ENCODE measurements around the gene DNAH1. TPM values are rescaled to one million over a fixed set of nuclear protein-coding genes. Genes with fewer than 3 reads are reported as not detected.

DNAH1 gene
- total RNA-seq, 1 donor from 2014 or later, result 8.2 TPM

- Mint-ChIP-seq H3K4me3 (no peak overlapping the region), H3K9me3 (no peaks in the 10 kb centered on the region), H3K4me1 (peaks cover 18% of the 10 kb centered on the region), H3K27me3 (ENCODE audit: low read depth) (no peaks in the 10 kb centered on the region), H3K27ac (peak overlapping the region; percentile 21), H3K36me3 (no peaks in the 10 kb centered on the region)
- no peak for TF ChIP-seq CTCF (IDR thresholded peaks at IDR 0.05; ENCODE audit: unreplicated experiment)
- DNase-seq (ENCODE audit: low spot score in 2 of 2, unreplicated experiment in 2 of 2), result no peak
These were observed 131.6 kb downstream of the DNAH1 start for GRCh38 chr3:52447512-52448355.

Small RNA genes lying within 50 kb of the gene (microRNA-seq; reads per million reads assigned to microRNA genes)
- 69.8 reads per million, percentile 59 among the genes with 10 or more reads in this experiment for gene MIR135A1
- gene MIRLET7G, result 8,500 reads per million, percentile 95 among the genes with 10 or more reads in this experiment

Other genes starting within 250 kb of the DNAH1 start
- 7.9 to 9.4 TPM (median 8.7 TPM) in 3 replicates for gene POC1A, start 161.9 kb upstream of the DNAH1 start, total RNA-seq
- gene ALAS1, start 118.2 kb upstream of the DNAH1 start, total RNA-seq, result 32.1 to 34.0 TPM (median 33.2 TPM) in 3 replicates
- 0.16 to 0.23 TPM in 2 of 3 replicates, not detected in the other for gene TLR9, start 90.7 kb upstream of the DNAH1 start, total RNA-seq
- 26.6 to 30.6 TPM (median 28.7 TPM) in 3 replicates for gene TWF2, start 77.2 kb upstream of the DNAH1 start, total RNA-seq
- 10.6 to 11.8 TPM (median 11.6 TPM) in 3 replicates for gene PPM1M, start 70.6 kb upstream of the DNAH1 start, total RNA-seq
- gene WDR82, start 37.7 kb upstream of the DNAH1 start, total RNA-seq, result 99.0 to 105 TPM (median 101 TPM) in 3 replicates
- gene GLYCTK, start 28.5 kb upstream of the DNAH1 start, total RNA-seq, result 9.0 to 10.7 TPM (median 10.6 TPM) in 3 replicates
- gene BAP1, start 93.7 kb downstream of the DNAH1 start, total RNA-seq, result 96.2 to 106 TPM (median 104 TPM) in 3 replicates
- gene PHF7, start 94.3 kb downstream of the DNAH1 start, total RNA-seq, result 4.1 to 6.6 TPM (median 5.3 TPM) in 3 replicates
- 0.35 to 0.80 TPM (median 0.66 TPM) in 3 replicates for gene SEMA3G, start 128.8 kb downstream of the DNAH1 start, total RNA-seq
- gene TNNC1, start 137.7 kb downstream of the DNAH1 start, total RNA-seq, result 4.0 to 5.2 TPM (median 4.6 TPM) in 3 replicates
- gene NISCH, start 139.3 kb downstream of the DNAH1 start, total RNA-seq, result 235 to 242 TPM (median 240 TPM) in 3 replicates
- gene STAB1, start 179.0 kb downstream of the DNAH1 start, total RNA-seq, result 0.29 to 0.71 TPM (median 0.66 TPM) in 3 replicates
- 256 to 266 TPM (median 266 TPM) in 3 replicates for gene NT5DC2, start 217.5 kb downstream of the DNAH1 start, total RNA-seq
- 12.7 to 13.0 TPM (median 12.9 TPM) in 3 replicates for gene UQCC5, start 220.3 kb downstream of the DNAH1 start, total RNA-seq

Data from mesothelial cell of epicardium (in vitro differentiated cells).